ES-I3 (cell line): ENCODE data around the gene RPP38.

ENCODE experiments used
- H3K36me3 ChIP-seq: 2 replicates; pipeline ENCODE4 v1.6.1; 2013; ENCODE audit warnings: mild to moderate bottlenecking, low read length, control low read depth, moderate library complexity; ENCODE audit not compliant: insufficient read depth
- H3K4me1 ChIP-seq: 2 replicates; pipeline ENCODE4 v1.6.1; 2013; ENCODE audit warnings: mild to moderate bottlenecking, control low read depth, low read length; ENCODE audit not compliant: insufficient read depth
- H3K9ac ChIP-seq: 2 replicates; pipeline ENCODE4 v1.6.1; 2013; ENCODE audit warnings: low read depth, mild to moderate bottlenecking, low read length, moderate library complexity
- H3K9me3 ChIP-seq: 2 replicates; pipeline ENCODE4 v1.6.1; 2013; ENCODE audit warnings: mild to moderate bottlenecking, low read length, moderate library complexity; ENCODE audit not compliant: control insufficient read depth, insufficient read depth

RPP38 gene

DNA sequence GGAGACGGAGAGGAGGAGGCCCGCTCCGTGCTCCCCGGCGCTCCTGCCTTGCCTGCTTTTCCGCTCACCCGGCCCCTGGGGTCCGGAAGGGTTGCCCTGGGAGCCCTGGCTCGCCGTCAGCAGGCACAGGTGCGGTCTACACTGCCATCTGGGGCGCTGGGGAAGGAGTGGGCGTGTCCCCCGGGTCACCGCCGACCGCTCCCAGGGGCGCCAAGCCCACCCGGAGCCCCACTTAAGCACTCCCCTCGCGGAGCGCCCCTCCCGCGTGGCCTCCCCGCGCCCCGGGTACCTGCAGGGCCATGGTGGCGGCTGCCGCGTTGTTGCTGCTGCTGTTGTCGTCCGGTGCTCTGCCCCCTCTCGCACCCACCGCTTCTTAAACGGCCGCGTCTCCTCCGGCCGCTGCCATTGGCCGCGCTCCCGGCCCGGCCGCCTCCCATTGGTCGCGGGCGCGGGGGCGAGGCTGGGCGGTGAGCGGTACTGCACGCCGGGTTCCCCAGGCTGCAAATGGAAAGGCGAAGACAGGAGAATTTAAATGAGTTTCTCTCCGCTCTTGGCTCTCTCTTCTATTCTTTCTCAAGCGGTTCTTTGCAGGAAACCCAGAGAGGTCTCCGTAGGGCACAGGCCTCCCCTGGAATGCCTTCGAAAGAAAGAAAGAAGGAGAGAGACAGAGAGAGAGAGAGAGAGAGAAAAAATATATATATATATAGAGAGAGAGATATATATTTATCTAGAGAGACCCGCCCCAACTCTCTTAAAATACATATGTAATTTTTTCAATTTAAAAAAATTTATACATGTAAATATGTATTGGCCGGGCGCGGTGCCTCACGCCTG lies 8.5 kb upstream of the RPP38 start, which contains the start of gene ACBD7:
TSS of gene ACBD7 (minus strand) at position 349 of the 834 bp plus-strand sequence. CDS start at position 301, 48 bp downstream.
- H3K36me3 ChIP-seq: no peaks in the 10 kb centered on the region
- peak within 1 kb of the TSS; percentile 83 for H3K9ac ChIP-seq
- no peaks in the 10 kb centered on the region for H3K9me3 ChIP-seq
- H3K4me1 ChIP-seq: peaks cover 7% of the 10 kb centered on the region

- H3K9me3 ChIP-seq: no peaks in the 10 kb centered on the region
- H3K36me3 ChIP-seq: no peaks in the 10 kb centered on the region
- no peaks in the 10 kb centered on the region for H3K4me1 ChIP-seq
Observed at GRCh38 chr10:15091418-15091817, 5.7 kb upstream of the RPP38 start.

GRCh38 chr10:15092855-15093408 lies 4.2 kb upstream of the RPP38 start:
- Histone ChIP-seq H3K4me1 (no peaks in the 10 kb centered on the region), H3K36me3 (no peaks in the 10 kb centered on the region), H3K9ac (no peak overlapping the region), H3K9me3 (no peaks in the 10 kb centered on the region; the same call in 1 of the 2 replicates)

More at GRCh38 chr10:15091418-15091817, 5.7 kb upstream of the RPP38 start:
- no peak overlapping the region for H3K9ac ChIP-seq

DNA sequence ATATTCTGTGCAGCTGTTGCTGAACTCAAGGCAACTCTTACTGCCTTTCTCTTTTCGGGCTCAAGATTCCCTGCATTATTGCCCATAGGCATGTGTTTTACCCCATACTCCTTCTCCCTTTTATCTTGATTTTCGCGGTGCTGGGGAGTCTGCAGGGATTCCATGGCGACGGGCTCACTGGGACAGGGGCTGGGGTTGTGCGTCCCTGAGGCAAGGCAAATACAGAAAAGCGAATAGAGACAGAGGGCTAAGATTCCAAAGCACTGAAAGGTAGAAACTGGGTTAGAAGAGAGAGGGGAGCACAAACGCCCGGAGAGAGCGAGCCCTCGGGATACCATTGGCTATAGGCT lies 519 bp upstream of the RPP38 start:
- Histone ChIP-seq H3K9ac (peak overlapping the region; percentile 91), H3K4me1 (no peaks in the 10 kb centered on the region), H3K9me3 (no peaks in the 10 kb centered on the region; the same call in 1 of the 2 replicates), H3K36me3 (peaks cover under 1% of the 10 kb centered on the region; the same call in 1 of the 2 replicates)

DNA sequence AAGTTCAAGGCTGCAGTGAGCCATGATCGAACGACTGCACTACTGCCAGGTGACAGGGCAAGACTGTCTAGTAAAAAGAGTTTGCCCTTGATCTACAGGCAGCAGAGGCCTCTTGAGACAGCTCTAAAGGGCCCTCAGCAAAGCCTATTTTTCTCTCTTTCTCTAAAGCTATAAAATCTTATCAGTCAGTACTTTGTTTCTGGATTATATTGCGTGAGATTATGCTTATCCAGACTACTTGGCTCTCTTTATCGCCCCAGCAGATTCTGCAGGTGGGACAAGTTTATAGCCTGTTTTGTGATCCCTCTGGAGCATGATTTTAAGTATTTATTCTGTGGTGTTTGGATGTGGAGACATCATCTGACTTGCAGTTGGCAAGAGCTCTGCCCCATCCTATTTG lies 2.7 kb downstream of the RPP38 start:
- Histone ChIP-seq H3K4me1 (no peaks in the 10 kb centered on the region), H3K36me3 (peaks cover 13% of the 10 kb centered on the region), H3K9me3 (no peaks in the 10 kb centered on the region; the same call in 1 of the 2 replicates), H3K9ac (no peak overlapping the region)

GRCh38 chr10:15103513-15103912 lies 6.4 kb downstream of the RPP38 start:
- Histone ChIP-seq H3K9me3 (no peaks in the 10 kb centered on the region), H3K36me3 (peaks cover 13% of the 10 kb centered on the region), H3K9ac (no peak overlapping the region), H3K4me1 (no peaks in the 10 kb centered on the region)

DNA sequence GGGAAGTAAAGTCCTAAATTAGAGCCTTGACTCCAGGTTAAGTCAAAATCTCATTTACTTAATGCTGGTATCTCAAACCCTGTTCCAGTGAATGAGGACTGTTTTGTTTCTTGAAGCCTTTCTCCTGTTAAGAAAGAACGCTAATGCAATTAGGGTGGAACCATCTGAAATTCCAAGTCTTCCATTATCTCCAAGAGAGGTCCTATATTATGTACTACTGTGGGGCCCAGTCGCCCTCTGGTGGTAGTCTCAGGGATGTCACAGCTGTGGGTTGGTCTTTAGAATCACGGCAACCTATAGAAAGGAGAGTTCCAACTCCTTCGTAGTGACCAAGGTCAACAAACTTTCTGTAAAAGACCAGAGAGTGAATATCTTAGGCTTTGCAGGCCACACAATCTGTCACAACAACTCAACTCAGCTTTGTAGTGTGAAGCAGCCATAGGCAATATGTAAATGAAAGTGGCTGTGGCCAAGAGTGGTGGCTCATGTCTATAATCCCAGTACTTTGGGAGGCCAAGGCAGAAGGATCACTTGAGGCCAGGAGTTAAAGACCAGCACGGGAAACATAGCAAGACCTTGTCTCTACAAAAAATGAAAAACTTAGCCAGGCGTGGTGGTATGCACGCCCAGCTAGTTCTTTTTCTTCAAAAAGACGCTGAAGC lies 9.3 kb downstream of the RPP38 start:
- H3K9me3 ChIP-seq: no peaks in the 10 kb centered on the region
- no peak overlapping the region for H3K9ac ChIP-seq
- H3K36me3 ChIP-seq: peaks cover 13% of the 10 kb centered on the region
- H3K4me1 ChIP-seq: no peaks in the 10 kb centered on the region

DNA sequence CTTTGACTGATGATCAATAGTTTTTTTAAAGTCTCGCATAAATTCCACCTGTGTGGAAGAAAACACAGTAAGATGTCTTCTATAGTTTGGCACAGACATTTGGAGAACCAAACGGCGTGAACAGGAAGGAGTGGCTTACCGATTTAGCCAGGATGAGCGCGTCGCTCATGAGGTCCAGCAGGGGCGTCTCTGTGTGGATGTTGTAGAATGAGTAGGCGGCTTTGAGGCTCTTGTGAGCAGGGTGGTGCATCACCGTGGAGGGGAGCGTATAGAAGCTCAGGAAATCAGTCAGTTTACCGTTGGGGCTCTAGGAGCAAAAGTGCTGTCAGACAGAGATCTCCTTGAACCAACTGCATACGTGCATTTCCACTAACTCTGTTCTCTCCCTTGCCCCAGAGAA lies 15.5 kb downstream of the RPP38 start:
- no peak overlapping the region for H3K9ac ChIP-seq
- no peaks in the 10 kb centered on the region for H3K4me1 ChIP-seq
- H3K36me3 ChIP-seq: peaks cover 3% of the 10 kb centered on the region
- peaks cover 4% of the 10 kb centered on the region; the same call in 1 of the 2 replicates for H3K9me3 ChIP-seq

- H3K9me3 ChIP-seq: peaks cover 4% of the 10 kb centered on the region; the same call in 1 of the 2 replicates
- H3K36me3 ChIP-seq: peaks cover 3% of the 10 kb centered on the region
- H3K4me1 ChIP-seq: no peaks in the 10 kb centered on the region
- H3K9ac ChIP-seq: no peak overlapping the region
Observed at GRCh38 chr10:15113766-15114165, 16.6 kb downstream of the RPP38 start.

GRCh38 chr10:15116225-15116624 lies 19.1 kb downstream of the RPP38 start:
- no peak overlapping the region for H3K9ac ChIP-seq
- peaks cover 4% of the 10 kb centered on the region; the same call in 1 of the 2 replicates for H3K9me3 ChIP-seq
- no peaks in the 10 kb centered on the region for H3K4me1 ChIP-seq
- peaks cover 3% of the 10 kb centered on the region for H3K36me3 ChIP-seq

- no peak overlapping the region for H3K9ac ChIP-seq
- no peaks in the 10 kb centered on the region for H3K4me1 ChIP-seq
- peaks cover 4% of the 10 kb centered on the region; the same call in 1 of the 2 replicates for H3K9me3 ChIP-seq
- peaks cover 3% of the 10 kb centered on the region for H3K36me3 ChIP-seq
Observed at GRCh38 chr10:15118615-15119014, 21.5 kb downstream of the RPP38 start.

DNA sequence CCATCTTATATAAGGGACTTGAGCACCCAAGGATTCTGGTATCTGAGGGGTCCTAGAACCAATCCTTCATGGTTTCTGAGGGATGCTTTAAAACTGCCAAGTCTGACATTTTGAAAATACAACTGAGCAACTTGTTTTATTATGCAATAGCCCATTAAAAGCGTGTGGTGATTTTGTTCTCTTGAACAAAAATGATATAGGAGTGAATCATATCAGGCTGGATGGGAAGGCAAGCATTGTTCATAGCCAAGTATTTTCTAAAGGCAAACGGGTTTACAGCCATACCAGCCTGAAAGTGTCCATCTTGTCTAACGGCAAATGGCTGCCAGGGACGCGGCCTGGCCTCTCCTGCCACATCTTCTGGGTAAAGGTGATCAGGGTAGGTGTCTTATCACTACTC lies 23.4 kb downstream of the RPP38 start:
- Histone ChIP-seq H3K9ac (no peak overlapping the region), H3K36me3 (peaks cover 7% of the 10 kb centered on the region), H3K9me3 (peaks cover 4% of the 10 kb centered on the region; the same call in 1 of the 2 replicates), H3K4me1 (no peaks in the 10 kb centered on the region)

- Histone ChIP-seq H3K4me1 (no peaks in the 10 kb centered on the region), H3K36me3 (peaks cover 12% of the 10 kb centered on the region), H3K9ac (no peak overlapping the region), H3K9me3 (peaks cover 4% of the 10 kb centered on the region; the same call in 1 of the 2 replicates)
Observed at GRCh38 chr10:15121707-15122106, 24.6 kb downstream of the RPP38 start.

DNA sequence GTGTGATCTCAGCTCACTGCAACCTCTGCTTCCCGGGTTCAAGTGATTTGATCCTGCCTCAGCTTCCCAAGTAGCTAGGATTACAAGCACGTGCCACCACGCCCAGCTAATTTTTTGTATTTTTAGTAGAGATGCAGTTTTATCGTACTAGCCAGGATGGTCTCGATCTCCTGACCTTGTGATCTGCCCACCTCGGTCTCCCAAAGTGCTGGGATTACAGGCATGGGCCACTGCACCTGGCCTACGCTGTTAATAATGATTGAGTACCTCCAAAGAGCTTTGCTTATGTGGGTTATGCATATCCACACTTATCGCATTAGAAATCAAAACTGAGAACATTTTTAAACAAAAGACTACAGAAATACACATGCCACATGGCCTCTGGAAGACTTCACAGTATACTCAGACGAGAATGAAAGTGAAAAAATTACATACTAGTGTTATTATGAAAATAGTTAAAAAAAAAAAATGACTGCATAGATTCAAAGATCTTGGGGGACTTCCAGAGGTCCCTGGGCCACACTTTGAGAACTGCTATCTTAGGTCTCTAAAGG lies 25.4 kb downstream of the RPP38 start:
- H3K9ac ChIP-seq: no peak overlapping the region
- peaks cover under 1% of the 10 kb centered on the region; the same call in 1 of the 2 replicates for H3K9me3 ChIP-seq
- no peaks in the 10 kb centered on the region for H3K4me1 ChIP-seq
- peaks cover 12% of the 10 kb centered on the region for H3K36me3 ChIP-seq
